HG03378 (cell line): ENCODE results near the gene BTN1A1.
"Not testable (repeated sequence)": the region's sequence is repeated elsewhere in the genome, so short reads cannot be mapped to it uniquely, and the experiment has no call there.

ENCODE experiments used
- ATAC-seq: cut with Tn5 transposase; IDR thresholded peaks from one replicate; pipeline ENCODE4 v1.9.1; 2021; ENCODE audit warnings: mild to moderate bottlenecking, moderate library complexity; ENCODE audit not compliant: unreplicated experiment

The BTN1A1 gene

GRCh38 chr6:26507658-26508057 is 7.6 kb downstream of the BTN1A1 start:
- no peak for ATAC-seq

GRCh38 chr6:26511033-26511432 is 10.9 kb downstream of the BTN1A1 start:
- not testable (repeated sequence) for ATAC-seq

- no peak for ATAC-seq
These were observed 14.9 kb downstream of the BTN1A1 start for GRCh38 chr6:26514984-26515383.

GRCh38 chr6:26516481-26517427 is 16.7 kb downstream of the BTN1A1 start:
- no peak for ATAC-seq

- ATAC-seq: no peak
These were observed 19.3 kb downstream of the BTN1A1 start for GRCh38 chr6:26519359-26519758.

GRCh38 chr6:26520237-26520849 is 20.2 kb downstream of the BTN1A1 start:
- peak; percentile 38 for ATAC-seq

- ATAC-seq: peak; percentile 62
These were observed 20.9 kb downstream of the BTN1A1 start for GRCh38 chr6:26520850-26521599.

- ATAC-seq: peak; percentile 63
These were observed 21.7 kb downstream of the BTN1A1 start for GRCh38 chr6:26521600-26522391.

- not testable (repeated sequence) for ATAC-seq
These were observed 22.6 kb downstream of the BTN1A1 start for GRCh38 chr6:26522486-26523228.

GRCh38 chr6:26524314-26524713 is 24.2 kb downstream of the BTN1A1 start:
- not testable (repeated sequence) for ATAC-seq

- no peak for ATAC-seq
These were observed 24.7 kb downstream of the BTN1A1 start for GRCh38 chr6:26524722-26525370.

- ATAC-seq: no peak
These were observed 25.7 kb downstream of the BTN1A1 start for GRCh38 chr6:26525838-26526237.

GRCh38 chr6:26526928-26527327 is 26.8 kb downstream of the BTN1A1 start:
- ATAC-seq: no peak

- ATAC-seq: no peak
These were observed 30.1 kb downstream of the BTN1A1 start for GRCh38 chr6:26530203-26530602.

- no peak for ATAC-seq
These were observed 31.8 kb downstream of the BTN1A1 start for GRCh38 chr6:26531897-26532296.

GRCh38 chr6:26532699-26533531 is 32.8 kb downstream of the BTN1A1 start:
- ATAC-seq: peak; percentile 39

GRCh38 chr6:26533532-26533931 is 33.4 kb downstream of the BTN1A1 start:
- ATAC-seq: no peak

GRCh38 chr6:26534681-26535465 is 34.8 kb downstream of the BTN1A1 start:
- no peak for ATAC-seq
